Measurements from ENCODE around the gene NOSTRIN. TPM values are rescaled to one million over a fixed set of nuclear protein-coding genes. Genes with fewer than 3 reads are reported as not detected.

The NOSTRIN gene
- total and polyA plus RNA-seq, 7 donors, result 5.1 to 49.0 (median 13.3) TPM

DNA sequence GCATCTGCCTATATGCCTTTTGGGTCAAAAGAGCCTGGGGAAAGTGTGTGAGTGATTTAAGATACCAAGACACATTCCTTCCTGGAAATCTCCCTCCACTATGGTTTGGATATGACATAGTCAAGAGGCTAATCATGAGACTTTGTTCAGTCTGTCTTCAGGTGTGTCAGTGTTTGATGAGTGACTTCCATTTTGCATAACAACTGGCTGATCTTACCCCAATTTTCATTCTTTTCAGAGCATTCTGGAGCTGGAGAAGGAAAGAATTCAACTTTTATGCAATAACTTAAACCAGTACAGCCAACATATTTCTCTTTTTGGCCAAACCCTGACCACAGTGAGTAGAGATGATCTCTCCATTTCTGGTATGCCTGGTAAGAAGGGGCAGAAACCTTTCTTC, 48.4 kb downstream of the NOSTRIN start:
- intact Hi-C loops (cut with DNase I), result no loop called here
- no peak for TF ChIP-seq POLR2AphosphoS5 (IDR thresholded peaks at IDR 0.05)
- TF ChIP-seq EP300 (IDR thresholded peaks at IDR 0.05), result no peak
- TF ChIP-seq, protein P1, sequence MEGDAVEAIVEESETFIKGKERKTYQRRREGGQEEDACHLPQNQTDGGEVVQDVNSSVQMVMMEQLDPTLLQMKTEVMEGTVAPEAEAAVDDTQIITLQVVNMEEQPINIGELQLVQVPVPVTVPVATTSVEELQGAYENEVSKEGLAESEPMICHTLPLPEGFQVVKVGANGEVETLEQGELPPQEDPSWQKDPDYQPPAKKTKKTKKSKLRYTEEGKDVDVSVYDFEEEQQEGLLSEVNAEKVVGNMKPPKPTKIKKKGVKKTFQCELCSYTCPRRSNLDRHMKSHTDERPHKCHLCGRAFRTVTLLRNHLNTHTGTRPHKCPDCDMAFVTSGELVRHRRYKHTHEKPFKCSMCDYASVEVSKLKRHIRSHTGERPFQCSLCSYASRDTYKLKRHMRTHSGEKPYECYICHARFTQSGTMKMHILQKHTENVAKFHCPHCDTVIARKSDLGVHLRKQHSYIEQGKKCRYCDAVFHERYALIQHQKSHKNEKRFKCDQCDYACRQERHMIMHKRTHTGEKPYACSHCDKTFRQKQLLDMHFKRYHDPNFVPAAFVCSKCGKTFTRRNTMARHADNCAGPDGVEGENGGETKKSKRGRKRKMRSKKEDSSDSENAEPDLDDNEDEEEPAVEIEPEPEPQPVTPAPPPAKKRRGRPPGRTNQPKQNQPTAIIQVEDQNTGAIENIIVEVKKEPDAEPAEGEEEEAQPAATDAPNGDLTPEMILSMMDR (IDR thresholded peaks at IDR 0.05), result no peak
- no peak for TF ChIP-seq POLR2A (IDR thresholded peaks at IDR 0.05)
- H3K36me3 ChIP-seq, result no peaks in the 10 kb centered on the region

DNA sequence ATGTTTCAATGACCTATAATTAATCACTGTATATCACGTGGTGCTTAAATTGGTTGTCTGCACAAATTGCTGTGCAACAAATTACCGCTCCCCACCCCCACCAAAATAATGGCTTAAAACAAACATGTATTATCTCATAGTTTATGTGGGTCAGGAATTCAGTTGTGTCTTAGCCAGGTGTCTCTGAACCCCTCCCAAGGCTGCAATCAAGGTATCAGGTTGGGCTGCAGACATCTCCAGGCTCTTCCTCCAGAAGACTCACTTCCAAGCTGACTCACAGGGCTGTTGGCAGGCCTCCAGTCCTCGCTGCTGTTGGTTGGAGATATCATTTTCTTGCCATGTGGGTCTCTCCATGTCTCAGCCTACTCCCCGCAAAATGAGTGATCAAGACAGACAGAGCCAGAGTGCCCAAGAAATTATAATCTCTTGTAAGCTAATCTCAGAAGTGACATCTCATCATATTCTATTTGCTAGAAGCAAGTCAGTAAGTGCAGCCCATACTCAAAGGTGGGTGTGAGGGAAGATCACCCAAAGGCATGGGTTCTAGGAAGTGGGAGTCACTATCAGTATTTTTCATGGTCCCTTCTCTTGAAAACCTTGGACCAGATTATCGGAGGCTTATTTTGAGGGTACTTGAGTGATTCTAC, 49.4 kb downstream of the NOSTRIN start:
- DNase-seq, result no peak
- Histone ChIP-seq H3K27me3 (no peaks in the 10 kb centered on the region), H3K9me3 (no peaks in the 10 kb centered on the region), H3K4me1 (no peaks in the 10 kb centered on the region), H3K4me3 (no peak overlapping the region), H3K36me3 (no peaks in the 10 kb centered on the region), H3K27ac (no peak overlapping the region)
- intact Hi-C loops (cut with DNase I), result no loop called here
- TF ChIP-seq, protein P1 (IDR thresholded peaks at IDR 0.05), result no peak
- TF ChIP-seq EP300 (IDR thresholded peaks at IDR 0.05) (no peak), POLR2AphosphoS5 (IDR thresholded peaks at IDR 0.05) (no peak), POLR2A (IDR thresholded peaks at IDR 0.05) (no peak)
- WGBS, 2 donors, result 86 to 90% methylated on average over 5 of the region's 5 CpGs

More for the DNA sequence above, 48.4 kb downstream of the NOSTRIN start:
- H3K27me3 ChIP-seq, result no peaks in the 10 kb centered on the region
- DNase-seq, result no peak
- H3K4me3 ChIP-seq, result no peak overlapping the region
- no peaks in the 10 kb centered on the region for H3K4me1 ChIP-seq
- H3K9me3 ChIP-seq, result no peaks in the 10 kb centered on the region
- H3K27ac ChIP-seq, result no peak overlapping the region

DNA sequence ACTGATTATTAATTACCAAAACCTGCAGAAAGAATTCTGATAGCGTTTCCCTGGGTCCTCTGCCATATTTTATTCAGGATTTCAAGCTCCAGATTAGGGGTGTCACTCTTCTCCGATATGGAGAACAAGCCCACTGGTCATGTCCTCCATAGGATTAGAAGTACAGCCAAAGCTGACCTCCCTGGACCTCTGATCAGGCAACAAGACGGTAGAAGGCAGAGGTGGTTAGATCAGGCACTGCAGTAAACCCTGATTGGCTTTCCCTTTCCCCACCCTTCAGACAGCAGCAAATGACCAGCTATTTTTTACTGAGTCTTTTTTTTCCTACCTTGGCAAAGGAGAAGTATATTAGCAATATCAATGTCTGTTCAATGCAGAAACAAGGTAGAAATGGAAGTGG, 50.0 kb downstream of the NOSTRIN start:
- no peak for DNase-seq
- TF ChIP-seq POLR2A (IDR thresholded peaks at IDR 0.05) (no peak), EP300 (IDR thresholded peaks at IDR 0.05) (no peak), POLR2AphosphoS5 (IDR thresholded peaks at IDR 0.05) (no peak)
- TF ChIP-seq, protein P1 (IDR thresholded peaks at IDR 0.05), result no peak
- no peaks in the 10 kb centered on the region for H3K4me1 ChIP-seq
- H3K27ac ChIP-seq, result no peak overlapping the region
- H3K36me3 ChIP-seq, result no peaks in the 10 kb centered on the region
- no peaks in the 10 kb centered on the region for H3K9me3 ChIP-seq
- no peaks in the 10 kb centered on the region for H3K27me3 ChIP-seq
- 32 to 78% methylated on average over 3 of the region's 3 CpGs for WGBS, 2 donors
- intact Hi-C loops (cut with DNase I), result no loop called here
- H3K4me3 ChIP-seq, result no peak overlapping the region

DNA sequence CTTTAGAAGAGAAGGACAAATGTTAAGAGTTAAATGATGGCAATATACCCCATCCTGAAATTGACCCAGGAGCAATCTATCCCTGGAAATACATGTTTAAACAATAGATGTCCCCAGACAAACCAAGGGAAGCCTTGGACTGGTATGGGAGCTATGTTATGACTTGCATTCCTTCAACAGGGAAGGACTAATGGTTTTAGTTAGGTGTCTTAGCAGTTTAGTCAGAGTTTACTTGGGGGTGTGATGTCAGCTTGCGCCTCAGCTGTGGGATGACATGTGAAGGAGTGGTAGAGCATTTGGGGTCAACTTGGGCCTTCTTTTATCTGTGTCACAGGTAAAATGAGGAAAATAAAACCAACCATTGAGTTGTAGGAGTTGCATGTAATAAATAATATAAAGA, 51.0 kb downstream of the NOSTRIN start:
- H3K4me1 ChIP-seq, result no peaks in the 10 kb centered on the region
- no peaks in the 10 kb centered on the region for H3K9me3 ChIP-seq
- DNase-seq, result no peak
- no peak overlapping the region for H3K4me3 ChIP-seq
- intact Hi-C loops (cut with DNase I), result no loop called here
- 99 to 100% methylated on average over 1 of the region's 1 CpG for WGBS, 2 donors
- H3K27me3 ChIP-seq, result no peaks in the 10 kb centered on the region
- TF ChIP-seq EP300 (IDR thresholded peaks at IDR 0.05), result no peak
- no peak for TF ChIP-seq POLR2AphosphoS5 (IDR thresholded peaks at IDR 0.05)
- TF ChIP-seq, protein P1 (IDR thresholded peaks at IDR 0.05), result no peak
- TF ChIP-seq POLR2A (IDR thresholded peaks at IDR 0.05), result no peak
- no peak overlapping the region for H3K27ac ChIP-seq
- no peaks in the 10 kb centered on the region for H3K36me3 ChIP-seq

DNA sequence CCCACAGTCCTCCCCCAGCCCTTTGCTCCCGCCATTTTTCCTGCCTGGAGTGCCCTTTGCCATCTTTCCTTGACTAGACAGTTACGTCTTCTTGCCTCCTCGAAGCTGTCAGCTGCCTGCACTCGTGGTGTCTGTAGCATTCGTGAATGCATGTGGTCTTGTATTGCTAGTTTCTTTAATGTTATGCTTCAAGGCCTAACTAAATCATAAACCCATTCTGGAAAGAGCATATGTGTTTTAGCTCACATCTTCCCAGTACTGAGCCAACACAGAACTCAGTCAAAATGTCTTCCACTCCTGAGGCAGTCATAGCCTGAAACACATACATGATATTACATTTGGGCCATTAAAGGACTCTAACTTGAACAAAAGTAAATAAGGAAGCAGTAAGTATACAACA, 52.2 kb downstream of the NOSTRIN start:
- intact Hi-C loops (cut with DNase I), result no loop called here
- Histone ChIP-seq H3K36me3 (no peaks in the 10 kb centered on the region), H3K9me3 (no peaks in the 10 kb centered on the region), H3K27ac (no peak overlapping the region), H3K4me3 (no peak overlapping the region), H3K4me1 (no peaks in the 10 kb centered on the region), H3K27me3 (no peaks in the 10 kb centered on the region)
- TF ChIP-seq POLR2AphosphoS5 (IDR thresholded peaks at IDR 0.05) (no peak), POLR2A (IDR thresholded peaks at IDR 0.05) (no peak), EP300 (IDR thresholded peaks at IDR 0.05) (no peak)
- TF ChIP-seq, protein P1 (IDR thresholded peaks at IDR 0.05), result no peak
- no peak for DNase-seq
- WGBS, 2 donors, result 96 to 99% methylated on average over 5 of the region's 5 CpGs

Data from sigmoid colon (tissue), 7 donors.